ENCODE measurements around the gene EHBP1L1.
"Not testable (repeated sequence)": the region's sequence is repeated elsewhere in the genome, so short reads cannot be mapped to it uniquely, and the experiment has no call there.

EHBP1L1 gene

GRCh38 chr11:65637032-65637557, 61.2 kb downstream of the EHBP1L1 start:
- DNase-seq: no peak

- no peak for DNase-seq
Measured at GRCh38 chr11:65637794-65638419, 62.1 kb downstream of the EHBP1L1 start, which contains the start of gene SIPA1. TSS of gene SIPA1 (plus strand) at chr11:65638101. CDS start at chr11:65640922, 2,821 bp downstream.

- DNase-seq: not testable (repeated sequence)
Measured at GRCh38 chr11:65639228-65639597, 63.4 kb downstream of the EHBP1L1 start.

- no peak for DNase-seq
Measured at GRCh38 chr11:65639623-65640482, 64.0 kb downstream of the EHBP1L1 start.

GRCh38 chr11:65640483-65641296, 64.8 kb downstream of the EHBP1L1 start:
- DNase-seq: no peak

GRCh38 chr11:65641297-65642013, 65.6 kb downstream of the EHBP1L1 start:
- DNase-seq: no peak

Measured in NCI-H2029 treated with DMSO at 0.1 percent for 48 hours (cell line).